ENCODE results near the gene NAPA.

Gene NAPA

GRCh38 chr19:47503826-47504150, 11.1 kb downstream of the NAPA start:
- H3K27ac ChIP-seq (ENCODE audit: low read depth in 2 of 2, low read length in 2 of 2): no peak overlapping the region

GRCh38 chr19:47503130-47503825, 11.6 kb downstream of the NAPA start:
- Histone ChIP-seq H3K9ac (ENCODE audit: low read depth in 1 of 2, low read length in 2 of 2) (no peak overlapping the region), H3K27ac (ENCODE audit: low read depth in 2 of 2, low read length in 2 of 2) (no peak overlapping the region), H3K4me3 (ENCODE audit: low read length in 2 of 2) (no peak overlapping the region), H3K4me1 (ENCODE audit: control insufficient read depth in 2 of 2, insufficient read depth in 2 of 2, low read length in 2 of 2) (no peaks in the 10 kb centered on the region), H3K9me3 (ENCODE audit: control insufficient read depth in 2 of 2, low read length in 2 of 2) (no peaks in the 10 kb centered on the region), H3K36me3 (ENCODE audit: control insufficient read depth in 2 of 2, insufficient read depth in 2 of 2, low read length in 2 of 2) (peaks cover 38 to 59% of the 10 kb centered on the region in 2 donors), H3K27me3 (ENCODE audit: control insufficient read depth in 2 of 2, insufficient read depth in 2 of 2, low read length in 2 of 2) (no peaks in the 10 kb centered on the region)

More at GRCh38 chr19:47503826-47504150, 11.1 kb downstream of the NAPA start:
- H3K9ac ChIP-seq (ENCODE audit: low read depth in 1 of 2, low read length in 2 of 2): no peak overlapping the region
- H3K36me3 ChIP-seq (ENCODE audit: control insufficient read depth in 2 of 2, insufficient read depth in 2 of 2, low read length in 2 of 2): peaks cover 34 to 54% of the 10 kb centered on the region in 2 donors
- H3K27me3 ChIP-seq (ENCODE audit: control insufficient read depth in 2 of 2, insufficient read depth in 2 of 2, low read length in 2 of 2): no peaks in the 10 kb centered on the region
- no peaks in the 10 kb centered on the region for H3K9me3 ChIP-seq (ENCODE audit: control insufficient read depth in 2 of 2, low read length in 2 of 2)
- H3K4me3 ChIP-seq (ENCODE audit: low read length in 2 of 2): no peak overlapping the region
- H3K4me1 ChIP-seq (ENCODE audit: control insufficient read depth in 2 of 2, insufficient read depth in 2 of 2, low read length in 2 of 2): no peaks in the 10 kb centered on the region

GRCh38 chr19:47499863-47500830, 14.7 kb downstream of the NAPA start:
- no peak overlapping the region for H3K4me3 ChIP-seq (ENCODE audit: low read length in 2 of 2)
- no peak overlapping the region for H3K27ac ChIP-seq (ENCODE audit: low read depth in 2 of 2, low read length in 2 of 2)
- peaks cover 64 to 70% of the 10 kb centered on the region in 2 donors for H3K36me3 ChIP-seq (ENCODE audit: control insufficient read depth in 2 of 2, insufficient read depth in 2 of 2, low read length in 2 of 2)
- H3K4me1 ChIP-seq (ENCODE audit: control insufficient read depth in 2 of 2, insufficient read depth in 2 of 2, low read length in 2 of 2): no peaks in the 10 kb centered on the region
- no peaks in the 10 kb centered on the region for H3K27me3 ChIP-seq (ENCODE audit: control insufficient read depth in 2 of 2, insufficient read depth in 2 of 2, low read length in 2 of 2)
- no peaks in the 10 kb centered on the region for H3K9me3 ChIP-seq (ENCODE audit: control insufficient read depth in 2 of 2, low read length in 2 of 2)
- no peak overlapping the region for H3K9ac ChIP-seq (ENCODE audit: low read depth in 1 of 2, low read length in 2 of 2)

- Histone ChIP-seq H3K9ac (ENCODE audit: low read depth in 1 of 2, low read length in 2 of 2) (no peak overlapping the region), H3K9me3 (ENCODE audit: control insufficient read depth in 2 of 2, low read length in 2 of 2) (no peaks in the 10 kb centered on the region), H3K27ac (ENCODE audit: low read depth in 2 of 2, low read length in 2 of 2) (no peak overlapping the region), H3K4me3 (ENCODE audit: low read length in 2 of 2) (no peak overlapping the region), H3K36me3 (ENCODE audit: control insufficient read depth in 2 of 2, insufficient read depth in 2 of 2, low read length in 2 of 2) (peaks cover 64 to 66% of the 10 kb centered on the region in 2 donors), H3K27me3 (ENCODE audit: control insufficient read depth in 2 of 2, insufficient read depth in 2 of 2, low read length in 2 of 2) (no peaks in the 10 kb centered on the region), H3K4me1 (ENCODE audit: control insufficient read depth in 2 of 2, insufficient read depth in 2 of 2, low read length in 2 of 2) (no peaks in the 10 kb centered on the region)
Measured at GRCh38 chr19:47499371-47499770, 15.5 kb downstream of the NAPA start.

- H3K9me3 ChIP-seq (ENCODE audit: control insufficient read depth in 2 of 2, low read length in 2 of 2): no peaks in the 10 kb centered on the region
- H3K27me3 ChIP-seq (ENCODE audit: control insufficient read depth in 2 of 2, insufficient read depth in 2 of 2, low read length in 2 of 2): no peaks in the 10 kb centered on the region
- H3K4me3 ChIP-seq (ENCODE audit: low read length in 2 of 2): no peak overlapping the region
- no peaks in the 10 kb centered on the region for H3K4me1 ChIP-seq (ENCODE audit: control insufficient read depth in 2 of 2, insufficient read depth in 2 of 2, low read length in 2 of 2)
- H3K9ac ChIP-seq (ENCODE audit: low read depth in 1 of 2, low read length in 2 of 2): no peak overlapping the region
- peaks cover 61 to 62% of the 10 kb centered on the region in 2 donors for H3K36me3 ChIP-seq (ENCODE audit: control insufficient read depth in 2 of 2, insufficient read depth in 2 of 2, low read length in 2 of 2)
- no peak overlapping the region for H3K27ac ChIP-seq (ENCODE audit: low read depth in 2 of 2, low read length in 2 of 2)
Measured at GRCh38 chr19:47498561-47498960, 16.3 kb downstream of the NAPA start.

- H3K4me1 ChIP-seq (ENCODE audit: control insufficient read depth in 2 of 2, insufficient read depth in 2 of 2, low read length in 2 of 2): no peaks in the 10 kb centered on the region
- H3K36me3 ChIP-seq (ENCODE audit: control insufficient read depth in 2 of 2, insufficient read depth in 2 of 2, low read length in 2 of 2): peaks cover 60 to 61% of the 10 kb centered on the region in 2 donors
- H3K9ac ChIP-seq (ENCODE audit: low read depth in 1 of 2, low read length in 2 of 2): no peak overlapping the region
- no peak overlapping the region for H3K27ac ChIP-seq (ENCODE audit: low read depth in 2 of 2, low read length in 2 of 2)
- no peaks in the 10 kb centered on the region for H3K27me3 ChIP-seq (ENCODE audit: control insufficient read depth in 2 of 2, insufficient read depth in 2 of 2, low read length in 2 of 2)
- no peak overlapping the region for H3K4me3 ChIP-seq (ENCODE audit: low read length in 2 of 2)
- H3K9me3 ChIP-seq (ENCODE audit: control insufficient read depth in 2 of 2, low read length in 2 of 2): no peaks in the 10 kb centered on the region
Measured at GRCh38 chr19:47497821-47498520, 16.9 kb downstream of the NAPA start.

- no peak overlapping the region for H3K27ac ChIP-seq (ENCODE audit: low read depth in 2 of 2, low read length in 2 of 2)
- peaks cover 61 to 65% of the 10 kb centered on the region in 2 donors for H3K36me3 ChIP-seq (ENCODE audit: control insufficient read depth in 2 of 2, insufficient read depth in 2 of 2, low read length in 2 of 2)
- no peak overlapping the region for H3K4me3 ChIP-seq (ENCODE audit: low read length in 2 of 2)
- H3K27me3 ChIP-seq (ENCODE audit: control insufficient read depth in 2 of 2, insufficient read depth in 2 of 2, low read length in 2 of 2): no peaks in the 10 kb centered on the region
- H3K9me3 ChIP-seq (ENCODE audit: control insufficient read depth in 2 of 2, low read length in 2 of 2): no peaks in the 10 kb centered on the region
- H3K9ac ChIP-seq (ENCODE audit: low read depth in 1 of 2, low read length in 2 of 2): no peak overlapping the region
- no peaks in the 10 kb centered on the region for H3K4me1 ChIP-seq (ENCODE audit: control insufficient read depth in 2 of 2, insufficient read depth in 2 of 2, low read length in 2 of 2)
Measured at GRCh38 chr19:47497050-47497766, 17.7 kb downstream of the NAPA start.

- Histone ChIP-seq H3K27ac (ENCODE audit: low read depth in 2 of 2, low read length in 2 of 2) (no peak overlapping the region), H3K27me3 (ENCODE audit: control insufficient read depth in 2 of 2, insufficient read depth in 2 of 2, low read length in 2 of 2) (no peaks in the 10 kb centered on the region), H3K4me3 (ENCODE audit: low read length in 2 of 2) (no peak overlapping the region), H3K9ac (ENCODE audit: low read depth in 1 of 2, low read length in 2 of 2) (no peak overlapping the region), H3K36me3 (ENCODE audit: control insufficient read depth in 2 of 2, insufficient read depth in 2 of 2, low read length in 2 of 2) (peaks cover 64 to 70% of the 10 kb centered on the region in 2 donors), H3K9me3 (ENCODE audit: control insufficient read depth in 2 of 2, low read length in 2 of 2) (no peaks in the 10 kb centered on the region), H3K4me1 (ENCODE audit: control insufficient read depth in 2 of 2, insufficient read depth in 2 of 2, low read length in 2 of 2) (no peaks in the 10 kb centered on the region)
Measured at GRCh38 chr19:47495478-47496372, 19.1 kb downstream of the NAPA start.

GRCh38 chr19:47494729-47495128, 20.1 kb downstream of the NAPA start:
- Histone ChIP-seq H3K27me3 (ENCODE audit: control insufficient read depth in 2 of 2, insufficient read depth in 2 of 2, low read length in 2 of 2) (no peaks in the 10 kb centered on the region), H3K36me3 (ENCODE audit: control insufficient read depth in 2 of 2, insufficient read depth in 2 of 2, low read length in 2 of 2) (peaks cover 64 to 75% of the 10 kb centered on the region in 2 donors), H3K9me3 (ENCODE audit: control insufficient read depth in 2 of 2, low read length in 2 of 2) (no peaks in the 10 kb centered on the region), H3K9ac (ENCODE audit: low read depth in 1 of 2, low read length in 2 of 2) (no peak overlapping the region), H3K27ac (ENCODE audit: low read depth in 2 of 2, low read length in 2 of 2) (no peak overlapping the region), H3K4me1 (ENCODE audit: control insufficient read depth in 2 of 2, insufficient read depth in 2 of 2, low read length in 2 of 2) (no peaks in the 10 kb centered on the region), H3K4me3 (ENCODE audit: low read length in 2 of 2) (no peak overlapping the region)

Data from mucosa of rectum (tissue), 2 donors.